Measurements from ENCODE around the gene RIMBP2.

Gene RIMBP2

GRCh38 chr12:130477266-130477665 is 238.8 kb downstream of the RIMBP2 start:
- DNase-seq: no peak

- DNase-seq: no peak
Observed at GRCh38 chr12:130476451-130477135, 239.5 kb downstream of the RIMBP2 start.

GRCh38 chr12:130474599-130475269 is 241.4 kb downstream of the RIMBP2 start:
- DNase-seq: no peak

GRCh38 chr12:130473266-130473665 is 242.8 kb downstream of the RIMBP2 start:
- no peak for DNase-seq

GRCh38 chr12:130470969-130471368 is 245.1 kb downstream of the RIMBP2 start:
- no peak for DNase-seq

GRCh38 chr12:130469552-130469951 is 246.5 kb downstream of the RIMBP2 start:
- no peak for DNase-seq

- no peak for DNase-seq
Observed at GRCh38 chr12:130468700-130469245, 247.3 kb downstream of the RIMBP2 start.

GRCh38 chr12:130468186-130468585 is 247.9 kb downstream of the RIMBP2 start:
- DNase-seq: no peak

- DNase-seq: no peak
Observed at GRCh38 chr12:130465626-130466025, 250.5 kb downstream of the RIMBP2 start.

- no peak for DNase-seq
Observed at GRCh38 chr12:130465046-130465445, 251.1 kb downstream of the RIMBP2 start.

- no peak for DNase-seq
Observed at GRCh38 chr12:130463818-130464670, 252.1 kb downstream of the RIMBP2 start.

GRCh38 chr12:130463275-130463658 is 252.8 kb downstream of the RIMBP2 start:
- no peak for DNase-seq

GRCh38 chr12:130462558-130463274 is 253.4 kb downstream of the RIMBP2 start:
- DNase-seq: no peak

- DNase-seq: no peak
Observed at GRCh38 chr12:130461839-130462557, 254.1 kb downstream of the RIMBP2 start.

GRCh38 chr12:130461447-130461815 is 254.7 kb downstream of the RIMBP2 start:
- DNase-seq: no peak

- DNase-seq: no peak
Observed at GRCh38 chr12:130460611-130461446, 255.3 kb downstream of the RIMBP2 start.

GRCh38 chr12:130459916-130460315 is 256.2 kb downstream of the RIMBP2 start:
- no peak for DNase-seq

- no peak for DNase-seq
Observed at GRCh38 chr12:130458341-130458740, 257.8 kb downstream of the RIMBP2 start.

GRCh38 chr12:130457215-130457614 is 258.9 kb downstream of the RIMBP2 start:
- no peak for DNase-seq

GRCh38 chr12:130456375-130457199 is 259.5 kb downstream of the RIMBP2 start:
- DNase-seq: no peak
